Lower leg skin (tissue), 4 donors: ENCODE measurements around the gene NACC1. TPM values are rescaled to one million over a fixed set of nuclear protein-coding genes. Genes with fewer than 3 reads are reported as not detected.

Source experiments
- DNase-seq, 2 donors: peaks; one replicate each; pipeline ENCODE4 v3.0.0-alpha.2; 2019; ENCODE audit warnings: low spot score in 2 of 2
- H3K4me3 ChIP-seq: fragments of 200-600 bp; sonication (generic); 2 replicates; pipeline ENCODE4 v1.5.1; 2017; ENCODE audit warnings: mild to moderate bottlenecking, low read depth; ENCODE audit not compliant: poor library complexity, severe bottlenecking
- POLR2A ChIP-seq, 2 donors: fragments of 450-650 bp; IDR thresholded peaks; one replicate each; pipeline ENCODE4 v1.6.1; 2016 to 2017; ENCODE audit warnings: antibody characterized with exemption in 2 of 2, mild to moderate bottlenecking in 1 of 2, moderate library complexity in 1 of 2
- WGBS, 2 donors: methylation state at CpG; one replicate each; pipeline ENCODE4 v1.1.5; 2018; 5-methylcytosine and 5-hydroxymethylcytosine counted together
- intact Hi-C: fragments of 100-400 bp; cut with DNase I; formaldehyde crosslinking; loops from one replicate; pipeline ENCODE4 v1.15.0; 2023; ENCODE audit warnings: low total_unique reads
- total RNA-seq, 4 donors: library from RNA; depleted of rRNA; stranded (reverse); fragments of >200 nt; gene quantifications; one replicate each; pipeline ENCODE4 v1.1.0, GENCODE V29; 2016
- TF ChIP-seq, protein P1 (sequence below), 3 donors: fragments of 450-650 bp; IDR thresholded peaks; one replicate each; pipeline ENCODE4 v1.5.1; 2016; ENCODE audit warnings: antibody characterized with exemption in 3 of 3, mild to moderate bottlenecking in 3 of 3, moderate library complexity in 2 of 3

The NACC1 gene
- total RNA-seq, 4 donors from 2014 or later = 21.4 to 46.1 (median 39.8) TPM

DNA sequence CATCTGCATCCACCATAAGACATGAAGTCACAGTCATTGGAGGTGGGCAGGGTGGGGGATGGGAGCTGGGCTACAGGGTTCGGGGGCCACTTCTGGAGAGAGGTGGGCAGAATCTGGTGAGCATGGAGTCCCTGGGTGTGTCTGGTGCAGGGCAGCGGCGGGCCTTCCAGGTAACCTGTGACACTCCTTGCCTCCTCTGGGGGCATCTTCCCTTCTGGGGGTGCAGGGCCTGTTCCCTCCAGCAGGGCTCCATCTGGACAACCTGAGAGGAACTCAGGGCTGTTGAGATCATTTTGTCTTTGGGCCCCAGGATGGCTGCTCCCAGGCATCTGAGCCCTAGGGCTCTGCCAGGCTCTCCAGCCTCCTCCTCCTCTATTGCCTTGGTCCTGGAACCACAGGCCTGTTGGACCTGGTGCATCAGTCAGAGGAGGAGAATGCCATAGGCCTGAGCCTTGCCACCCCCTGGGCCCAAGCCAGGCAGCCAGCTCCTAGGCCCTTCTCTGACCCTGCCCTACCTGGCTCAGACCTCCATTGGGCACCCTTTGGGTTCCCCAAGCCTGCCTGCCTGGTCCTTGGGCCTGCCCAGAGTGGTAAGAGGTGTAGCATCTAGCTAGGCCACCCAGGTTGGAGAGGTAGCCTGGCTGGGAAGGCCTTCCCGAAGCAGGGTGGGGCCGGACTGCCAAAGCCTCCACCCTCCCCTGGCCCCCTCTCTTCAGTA is 28.8 kb upstream of the NACC1 start:
- no peak for DNase-seq
- intact Hi-C loops = no loop called here
- 66 to 74% methylated on average over 5 of the region's 5 CpGs for WGBS, 2 donors
- H3K4me3 ChIP-seq = no peak overlapping the region
- TF ChIP-seq, protein P1, sequence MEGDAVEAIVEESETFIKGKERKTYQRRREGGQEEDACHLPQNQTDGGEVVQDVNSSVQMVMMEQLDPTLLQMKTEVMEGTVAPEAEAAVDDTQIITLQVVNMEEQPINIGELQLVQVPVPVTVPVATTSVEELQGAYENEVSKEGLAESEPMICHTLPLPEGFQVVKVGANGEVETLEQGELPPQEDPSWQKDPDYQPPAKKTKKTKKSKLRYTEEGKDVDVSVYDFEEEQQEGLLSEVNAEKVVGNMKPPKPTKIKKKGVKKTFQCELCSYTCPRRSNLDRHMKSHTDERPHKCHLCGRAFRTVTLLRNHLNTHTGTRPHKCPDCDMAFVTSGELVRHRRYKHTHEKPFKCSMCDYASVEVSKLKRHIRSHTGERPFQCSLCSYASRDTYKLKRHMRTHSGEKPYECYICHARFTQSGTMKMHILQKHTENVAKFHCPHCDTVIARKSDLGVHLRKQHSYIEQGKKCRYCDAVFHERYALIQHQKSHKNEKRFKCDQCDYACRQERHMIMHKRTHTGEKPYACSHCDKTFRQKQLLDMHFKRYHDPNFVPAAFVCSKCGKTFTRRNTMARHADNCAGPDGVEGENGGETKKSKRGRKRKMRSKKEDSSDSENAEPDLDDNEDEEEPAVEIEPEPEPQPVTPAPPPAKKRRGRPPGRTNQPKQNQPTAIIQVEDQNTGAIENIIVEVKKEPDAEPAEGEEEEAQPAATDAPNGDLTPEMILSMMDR (IDR thresholded peaks at IDR 0.05) = no peak

DNA sequence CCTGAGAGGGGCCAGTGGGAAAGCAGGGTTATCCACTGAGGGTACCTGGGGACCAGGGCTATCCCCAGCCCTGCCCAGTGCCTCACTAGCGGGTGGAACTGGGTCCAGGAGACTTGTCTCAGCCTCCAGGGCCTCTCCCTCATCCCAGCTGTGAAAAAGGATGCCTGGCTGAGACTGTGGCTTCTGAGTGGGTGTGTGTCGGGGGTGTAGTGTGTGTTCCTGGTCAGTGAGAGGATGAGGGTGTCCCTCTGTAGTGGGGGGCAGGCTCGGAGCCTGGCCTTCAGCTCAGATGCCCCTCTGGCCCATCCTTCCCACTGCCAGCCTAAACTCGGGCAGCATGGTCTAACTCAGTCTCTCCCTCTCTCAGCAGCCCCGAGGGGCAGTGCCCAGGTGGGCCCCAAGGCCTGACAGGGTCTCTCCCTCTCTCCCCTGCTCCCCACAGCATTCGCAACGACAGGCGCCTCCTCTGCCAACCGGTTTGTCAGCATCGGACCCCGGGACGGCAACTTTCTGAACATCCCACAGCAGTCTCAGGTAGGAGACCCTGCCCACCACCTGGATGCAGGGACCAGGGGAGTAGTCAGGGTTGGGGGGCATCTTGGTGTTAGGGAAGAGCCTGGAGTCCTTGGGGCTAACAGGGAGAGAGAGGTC is 28.1 kb upstream of the NACC1 start:
- no peak for DNase-seq
- no peak overlapping the region for H3K4me3 ChIP-seq
- 61 to 78% methylated on average over 10 to 11 of the region's 12 CpGs for WGBS, 2 donors
- TF ChIP-seq, protein P1 (IDR thresholded peaks at IDR 0.05) = no peak
- TF ChIP-seq POLR2A (IDR thresholded peaks at IDR 0.05) = no peak
- intact Hi-C loops = no loop called here

DNA sequence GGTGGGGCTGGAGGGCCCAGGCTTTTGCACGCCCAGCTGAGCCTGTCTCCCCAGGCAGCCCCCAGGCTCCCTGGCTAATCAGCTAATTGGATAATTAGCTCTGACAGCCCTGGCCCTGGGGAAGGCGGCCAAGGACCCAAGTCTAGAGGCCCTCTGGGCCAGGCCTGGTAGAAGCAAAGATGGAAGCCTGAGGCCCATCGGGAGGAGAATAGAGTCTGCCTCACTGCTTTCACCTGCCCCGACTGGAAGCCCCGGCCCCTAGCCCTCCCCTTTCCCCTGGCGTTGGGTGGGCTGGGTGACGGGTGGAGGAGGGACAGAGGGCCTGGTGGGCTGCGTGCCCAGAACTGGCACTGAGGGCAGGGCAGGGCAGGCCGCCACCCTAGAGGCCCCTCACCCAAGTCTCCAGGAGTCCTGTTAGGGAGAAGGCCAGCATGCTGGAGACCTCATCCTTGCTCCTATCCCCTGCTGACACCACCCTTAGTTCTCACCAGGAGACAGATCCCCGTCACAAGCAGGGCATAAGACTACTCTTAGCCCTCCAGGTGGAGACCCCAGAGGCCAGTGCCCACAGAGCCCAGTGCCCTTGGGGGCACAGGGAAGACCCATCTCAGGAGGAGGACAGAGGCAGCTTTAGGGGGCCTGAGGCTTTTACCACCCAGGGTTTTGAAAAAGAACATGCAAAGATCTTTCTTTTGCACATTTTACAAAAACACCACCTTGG is 27.4 kb upstream of the NACC1 start:
- intact Hi-C loops = no loop called here
- WGBS, 2 donors = 52 to 73% methylated on average over 8 to 9 of the region's 10 CpGs
- DNase-seq = no peak
- no peak for TF ChIP-seq POLR2A (IDR thresholded peaks at IDR 0.05)
- TF ChIP-seq, protein P1 (IDR thresholded peaks at IDR 0.05) = no peak
- no peak overlapping the region for H3K4me3 ChIP-seq

- 47 to 59% methylated on average over 23 to 25 of the region's 25 CpGs for WGBS, 2 donors
- intact Hi-C loops = no loop called here
- TF ChIP-seq, protein P1 (IDR thresholded peaks at IDR 0.05) = no peak
- TF ChIP-seq POLR2A (IDR thresholded peaks at IDR 0.05) = no peak
- H3K4me3 ChIP-seq = no peak overlapping the region
- DNase-seq = no peak
These were observed 26.5 kb upstream of the NACC1 start for GRCh38 chr19:13091400-13092157.

- WGBS, 2 donors = 62 to 74% methylated on average over 2 of the region's 2 CpGs
- intact Hi-C loops = no loop called here
- TF ChIP-seq POLR2A (IDR thresholded peaks at IDR 0.05) = no peak
- TF ChIP-seq, protein P1 (IDR thresholded peaks at IDR 0.05) = no peak
- no peak for DNase-seq
- no peak overlapping the region for H3K4me3 ChIP-seq
These were observed 25.9 kb upstream of the NACC1 start for GRCh38 chr19:13092158-13092543.
